ENCODE results near the gene ATP8B3.

- TF ChIP-seq CTCF (IDR thresholded peaks at IDR 0.05 in 8 of 11, conservative IDR thresholded peaks at IDR 0.05 in 3 of 11) = no peak
- TF ChIP-seq POLR2A (IDR thresholded peaks at IDR 0.05) = no peak
Measured at GRCh38 chr19:1765904-1766799, 45.9 kb downstream of the ATP8B3 start.

Data from spleen (tissue), 7 donors.